ENCODE results near the gene ENOX1.
A peak's percentile ranks its signal among the peaks of the same experiment; 100 is the strongest.

GRCh38 chr13:43232873-43233265 is 553.9 kb downstream of the ENOX1 start:
- no peak for TF ChIP-seq CTCF (IDR thresholded peaks at IDR 0.05; ENCODE audit: extremely low read depth in 1 of 2, insufficient read depth in 1 of 2, low read depth in 1 of 2, low read length in 2 of 2)
- no peak for TF ChIP-seq POLR2A (IDR thresholded peaks at IDR 0.05; ENCODE audit: low read depth, low read length)
- TF ChIP-seq EZH2 (IDR thresholded peaks at IDR 0.05; ENCODE audit: borderline replicate concordance, low read depth, low read length, severe bottlenecking) = no peak
- TF ChIP-seq POLR2AphosphoS5 (IDR thresholded peaks at IDR 0.05; ENCODE audit: insufficient read depth, low read depth, low read length) = no peak
- TF ChIP-seq, protein P1, sequence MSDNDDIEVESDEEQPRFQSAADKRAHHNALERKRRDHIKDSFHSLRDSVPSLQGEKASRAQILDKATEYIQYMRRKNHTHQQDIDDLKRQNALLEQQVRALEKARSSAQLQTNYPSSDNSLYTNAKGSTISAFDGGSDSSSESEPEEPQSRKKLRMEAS (IDR thresholded peaks at IDR 0.05; ENCODE audit: insufficient read depth, insufficient read length) = no peak
- no peak for TF ChIP-seq JUN (IDR thresholded peaks at IDR 0.05; ENCODE audit: borderline replicate concordance, insufficient read depth, insufficient read length, low read depth)
- TF ChIP-seq GATA2 (IDR thresholded peaks at IDR 0.05; ENCODE audit: insufficient read depth, insufficient read length, low read depth, low read length) = no peak
- TF ChIP-seq FOS (IDR thresholded peaks at IDR 0.05; ENCODE audit: borderline replicate concordance, insufficient read depth, low read length) = peak; percentile 22
- no peak for TF ChIP-seq MYC (IDR thresholded peaks at IDR 0.05; ENCODE audit: low read depth, low read length)
